GM19455 (cell line): ENCODE measurements around the gene HNRNPUL1.

Source experiments
- ATAC-seq: cut with Tn5 transposase; IDR thresholded peaks from one replicate; pipeline ENCODE4 v1.9.1; 2021; ENCODE audit not compliant: unreplicated experiment

The HNRNPUL1 gene

DNA sequence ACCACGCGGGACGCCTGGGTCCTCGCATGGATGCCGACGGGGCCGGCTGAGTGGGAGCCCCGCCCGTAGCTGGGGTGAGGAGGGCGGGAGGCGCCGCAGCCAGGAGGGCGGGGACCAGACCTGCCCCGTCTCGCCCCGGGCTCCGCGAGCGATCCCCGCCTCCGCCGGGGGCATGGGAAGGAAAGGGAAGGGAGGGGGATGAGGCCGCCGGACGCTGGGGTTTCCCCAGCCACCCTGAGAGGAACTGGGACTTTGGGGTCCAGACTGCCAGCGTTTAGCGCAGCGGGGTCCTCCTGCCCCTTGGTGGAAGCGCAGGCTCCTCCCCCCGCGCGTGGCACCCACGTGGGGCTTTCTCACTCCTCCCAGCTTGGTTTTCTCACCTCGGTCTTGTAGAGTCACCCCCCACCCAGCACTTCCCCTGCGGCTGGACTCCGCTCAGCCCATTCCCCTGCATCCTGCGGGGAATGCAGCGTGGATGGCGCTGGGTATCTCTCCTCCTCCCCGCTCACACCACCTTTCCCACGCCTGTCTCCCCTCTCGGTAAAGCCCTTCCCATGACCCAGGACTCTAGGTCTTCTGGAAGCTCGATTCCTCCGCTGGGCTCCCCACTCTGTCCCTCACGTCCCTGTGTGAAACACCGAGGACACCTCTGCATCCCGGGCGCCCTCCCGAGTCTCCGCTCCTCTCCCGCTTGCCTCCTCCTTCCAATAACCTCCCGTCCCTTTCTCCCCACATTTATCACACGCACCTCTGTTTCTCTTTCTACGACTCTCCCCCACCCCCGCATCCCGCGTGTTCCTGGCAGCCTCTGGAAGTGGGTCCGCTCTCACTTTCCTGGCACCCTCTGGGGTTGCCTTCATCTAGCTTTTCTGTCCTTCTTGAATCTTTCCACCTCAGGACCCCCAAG is 87.4 kb downstream of the HNRNPUL1 start:
- no peak for ATAC-seq

- ATAC-seq, result no peak
Observed at GRCh38 chr19:41352279-41352608, 88.1 kb downstream of the HNRNPUL1 start.

- ATAC-seq, result no peak
Observed at GRCh38 chr19:41352609-41353465, 88.7 kb downstream of the HNRNPUL1 start.

GRCh38 chr19:41353466-41354342 is 89.5 kb downstream of the HNRNPUL1 start, which contains the start of gene TGFB1:
TSS of gene TGFB1 (minus strand) at chr19:41353922. CDS start at chr19:41353044, 878 bp downstream.
- ATAC-seq, result peak; percentile 36

- no peak for ATAC-seq
Observed at GRCh38 chr19:41354343-41354953, 90.3 kb downstream of the HNRNPUL1 start.

DNA sequence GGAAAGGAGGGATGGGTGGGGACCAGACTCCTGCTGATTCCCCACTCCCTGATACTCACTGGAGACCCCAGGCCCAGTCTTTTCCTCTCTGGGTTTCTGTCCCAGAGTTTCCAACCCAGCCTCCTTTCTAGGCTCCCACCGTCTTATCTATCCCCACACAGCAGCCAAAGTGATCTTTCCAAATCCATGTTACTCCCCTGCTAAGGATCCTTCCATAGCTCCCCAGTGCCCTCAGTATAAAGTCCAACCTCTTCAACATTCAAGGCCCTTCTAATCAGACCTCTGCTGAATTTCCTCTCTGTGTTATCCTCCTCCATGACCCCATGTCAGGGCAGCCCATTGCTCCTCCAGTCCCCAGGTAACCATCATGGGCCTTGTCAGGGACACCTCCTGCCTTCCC is 90.9 kb downstream of the HNRNPUL1 start:
- no peak for ATAC-seq

DNA sequence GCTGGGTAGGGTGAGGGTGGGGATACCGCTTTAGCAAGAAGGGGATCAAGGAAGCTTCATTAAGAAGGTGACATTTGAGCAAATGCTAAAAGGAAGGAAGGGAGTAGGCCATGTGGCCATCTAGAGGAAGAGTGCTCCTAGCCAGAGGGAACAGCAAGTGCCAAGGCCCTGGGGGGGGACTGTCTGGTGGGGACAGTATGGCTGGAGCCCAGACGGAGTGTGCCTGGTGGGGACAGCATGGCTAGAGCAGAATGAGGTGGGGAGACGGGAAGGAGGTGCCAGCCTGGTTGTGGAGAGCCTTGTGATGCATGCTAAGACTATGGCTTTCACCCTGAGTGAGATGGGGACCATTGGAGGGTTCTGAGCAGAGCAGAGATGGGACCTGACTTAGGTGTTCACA is 91.6 kb downstream of the HNRNPUL1 start:
- ATAC-seq, result no peak

- no peak for ATAC-seq
Observed at GRCh38 chr19:41356984-41357739, 93.0 kb downstream of the HNRNPUL1 start.
